HCT116 (cell line): ENCODE measurements around the gene PCBP3.

ENCODE experiments used
- ATF3 ChIP-seq: IDR thresholded peaks from 2 replicates; pipeline ENCODE4 v1.6.1; 2012
- REST ChIP-seq: IDR thresholded peaks from 2 replicates; pipeline ENCODE4 v1.6.1; 2012; ENCODE audit warnings: low read depth

- TF ChIP-seq REST (no peak), ATF3 (no peak)
Measured at GRCh38 chr21:45979141-45979631, 335.7 kb downstream of the PCBP3 start.
